A549 treated with CpdA at 1 μM for 4 hours (cell line): ENCODE data around the gene PINK1. TPM values are rescaled to one million over a fixed set of nuclear protein-coding genes. Genes with fewer than 3 reads are reported as not detected.

Source experiments
- total RNA-seq: library from RNA; stranded (reverse); fragments of 200-300 nt; extraction: Qiagen RNA extraction; gene quantifications from 5 replicates; pipeline ENCODE4 v1.2.3, GENCODE V29; 2022; ENCODE audit warnings: low read depth

PINK1 gene
- total RNA-seq = 27.9 to 44.1 TPM (median 37.5 TPM) in 5 replicates

GRCh38 chr1:20633190-20634064, at the start of gene PINK1:
Gene PINK1, plus strand, starts transcription at chr1:20633458. Its CDS starts 91 bp downstream, at chr1:20633549.

GRCh38 chr1:20588634-20589225, 44.5 kb upstream of the PINK1 start, which contains the start of gene CDA:
Gene CDA, plus strand, starts transcription at chr1:20589097. Its CDS starts 33 bp downstream, at chr1:20589130.

GRCh38 chr1:20661207-20662109, 28.2 kb downstream of the PINK1 start, which contains the start of gene DDOST:
Gene DDOST, minus strand, starts transcription at chr1:20661369. Its CDS starts 19 bp downstream, at chr1:20661350.

Other genes starting within 250 kb of the PINK1 start
- gene CAMK2N1, start 147.2 kb upstream of the PINK1 start, total RNA-seq = 35.3 to 46.7 TPM (median 38.9 TPM) in 5 replicates
- 35.0 to 41.7 TPM (median 41.3 TPM) in 5 replicates for gene MUL1, start 125.3 kb upstream of the PINK1 start, total RNA-seq
- 3.6 to 6.6 TPM (median 5.7 TPM) in 5 replicates for gene FAM43B, start 80.9 kb upstream of the PINK1 start, total RNA-seq
- 32.1 to 47.4 TPM (median 36.1 TPM) in 5 replicates for gene CDA, start 44.4 kb upstream of the PINK1 start, total RNA-seq
- gene DDOST, start 27.9 kb downstream of the PINK1 start, total RNA-seq = 183 to 217 TPM (median 213 TPM) in 5 replicates
- 0.90 to 1.7 TPM (median 1.2 TPM) in 5 replicates for gene KIF17, start 84.5 kb downstream of the PINK1 start, total RNA-seq
- 13.6 to 16.3 TPM (median 14.3 TPM) in 5 replicates for gene SH2D5, start 99.2 kb downstream of the PINK1 start, total RNA-seq
- 90.3 to 155 TPM (median 114 TPM) in 5 replicates for gene HP1BP3, start 153.8 kb downstream of the PINK1 start, total RNA-seq